ENCODE measurements around the gene EVA1C. TPM values are rescaled to one million over a fixed set of nuclear protein-coding genes. Genes with fewer than 3 reads are reported as not detected.
A peak's percentile ranks its signal among the peaks of the same experiment; 100 is the strongest.

EVA1C gene
- total RNA-seq, 1 donor from 2014 or later: 8.2 TPM

DNA sequence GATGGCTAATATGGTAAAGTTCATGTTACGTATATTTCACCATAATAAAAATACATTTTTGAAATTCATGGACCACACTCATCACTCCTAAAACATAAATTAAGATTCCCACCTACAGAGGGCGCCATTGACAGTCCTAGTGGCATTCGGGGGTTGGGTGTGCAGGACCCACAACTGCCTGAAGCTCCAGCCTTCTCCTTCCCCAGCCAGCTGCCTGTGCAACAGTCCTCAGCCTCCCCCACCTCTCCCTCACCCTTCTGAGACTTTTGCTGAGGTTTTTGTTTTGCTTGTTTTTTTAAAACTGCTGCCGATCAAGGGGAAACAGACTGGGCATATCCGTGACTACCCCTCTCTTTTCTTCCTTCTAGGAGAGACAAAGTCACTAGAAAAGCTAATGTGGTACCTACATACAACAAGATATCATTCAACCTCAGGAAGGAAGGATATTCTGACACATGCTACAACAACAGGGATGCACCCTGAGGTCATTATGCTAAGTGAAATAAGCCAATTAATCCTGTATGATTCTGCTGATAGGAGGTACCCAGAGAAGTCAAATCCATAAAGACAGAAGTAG, 9.2 kb upstream of the EVA1C start:
- Mint-ChIP-seq H3K9me3 (no peaks in the 10 kb centered on the region), H3K4me1 (peaks cover 7% of the 10 kb centered on the region), H3K27me3 (peaks cover 18% of the 10 kb centered on the region), H3K4me3 (no peak overlapping the region), H3K36me3 (ENCODE audit: low read depth) (no peaks in the 10 kb centered on the region), H3K27ac (no peak overlapping the region)
- intact Hi-C loops (cut with micrococcal nuclease): loop anchor here (1.0 kb wide), 2 partner anchors 166 to 198 kb away; no protein-coding TSS in a partner anchor
- peak; percentile 88 for DNase-seq

DNA sequence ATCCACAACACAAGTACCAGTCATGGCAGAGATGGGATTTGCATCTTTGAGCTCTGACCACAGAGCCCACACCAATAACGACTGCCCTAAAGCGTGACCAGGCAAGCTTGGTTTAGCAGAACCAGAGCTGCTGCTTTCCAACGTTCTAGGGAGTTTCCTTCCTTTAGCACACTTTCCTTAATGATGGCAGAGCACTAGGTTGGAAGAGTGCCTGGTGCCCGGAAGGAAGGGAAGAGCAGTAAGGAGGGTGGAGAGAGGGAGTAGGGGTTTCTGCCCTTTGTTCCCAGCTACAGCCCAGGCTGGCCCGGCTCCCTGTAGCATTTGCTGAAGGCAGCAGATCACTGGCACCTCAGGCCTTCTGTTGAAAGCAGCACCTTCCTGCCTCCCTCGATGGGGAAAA, 6.1 kb upstream of the EVA1C start:
- intact Hi-C loops (cut with micrococcal nuclease): no loop called here
- Mint-ChIP-seq H3K27ac (no peak overlapping the region), H3K36me3 (ENCODE audit: low read depth) (no peaks in the 10 kb centered on the region), H3K4me1 (peaks cover 15% of the 10 kb centered on the region), H3K9me3 (no peaks in the 10 kb centered on the region), H3K4me3 (no peak overlapping the region), H3K27me3 (peaks cover under 1% of the 10 kb centered on the region)
- DNase-seq: no peak

DNA sequence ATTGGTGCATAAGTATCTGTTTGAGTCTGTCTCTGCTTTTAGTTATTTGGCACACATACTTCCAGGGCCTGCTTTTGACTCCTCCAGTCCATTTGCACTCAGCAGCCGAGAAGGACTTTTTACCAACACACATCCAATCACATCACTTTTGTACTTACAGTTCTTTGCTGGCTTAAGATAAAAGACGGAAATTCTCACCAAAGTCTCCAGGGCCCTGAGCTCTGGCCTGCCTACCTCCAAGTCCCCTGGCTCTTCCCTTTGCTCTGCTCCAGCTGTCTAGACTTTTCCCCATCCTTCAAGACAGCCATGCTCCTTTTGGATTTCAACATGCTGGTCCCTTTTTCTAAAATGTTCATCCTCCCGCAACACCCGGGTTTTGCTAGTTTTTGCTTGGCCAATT, 2.2 kb upstream of the EVA1C start:
- Mint-ChIP-seq H3K9me3 (no peaks in the 10 kb centered on the region), H3K27me3 (peaks cover 2% of the 10 kb centered on the region), H3K4me1 (peaks cover 17% of the 10 kb centered on the region), H3K36me3 (ENCODE audit: low read depth) (no peaks in the 10 kb centered on the region), H3K4me3 (no peak overlapping the region), H3K27ac (peak overlapping the region; percentile 94)
- intact Hi-C loops (cut with micrococcal nuclease): loop anchor here (5.0 kb wide), 1 partner anchor 317 kb away; the partner anchor contains the start of gene SYNJ1
- DNase-seq: no peak

DNA sequence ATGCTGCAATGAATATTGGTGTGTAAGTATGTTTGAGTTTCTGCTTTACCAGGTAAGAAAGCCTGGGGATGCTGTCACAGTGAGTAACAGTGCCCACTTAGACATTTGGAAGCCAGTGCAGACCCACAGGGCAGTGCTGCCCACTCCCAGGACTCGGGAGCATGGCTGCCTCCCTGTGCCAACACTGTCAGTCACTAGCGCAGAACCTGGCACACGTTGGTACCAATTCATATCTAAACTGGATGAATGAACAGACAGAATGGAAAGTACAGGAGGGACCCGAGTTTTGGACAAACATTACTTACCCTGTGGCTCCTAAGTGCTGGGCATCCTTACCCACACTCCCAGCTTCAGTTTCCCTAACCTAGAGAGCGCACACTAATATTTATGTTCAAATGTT, 1.6 kb upstream of the EVA1C start:
- H3K27me3 Mint-ChIP-seq: peaks cover 2% of the 10 kb centered on the region
- H3K9me3 Mint-ChIP-seq: no peaks in the 10 kb centered on the region
- peak overlapping the region; percentile 95 for H3K4me3 Mint-ChIP-seq
- intact Hi-C loops (cut with micrococcal nuclease): loop anchor here (1.0 to 5.0 kb wide), 3 partner anchors 18 to 316 kb away; partner anchors contain the start of genes SYNJ1 and URB1
- H3K27ac Mint-ChIP-seq: peak overlapping the region; percentile 94
- no peak for DNase-seq
- H3K4me1 Mint-ChIP-seq: peaks cover 17% of the 10 kb centered on the region
- H3K36me3 Mint-ChIP-seq (ENCODE audit: low read depth): no peaks in the 10 kb centered on the region

DNA sequence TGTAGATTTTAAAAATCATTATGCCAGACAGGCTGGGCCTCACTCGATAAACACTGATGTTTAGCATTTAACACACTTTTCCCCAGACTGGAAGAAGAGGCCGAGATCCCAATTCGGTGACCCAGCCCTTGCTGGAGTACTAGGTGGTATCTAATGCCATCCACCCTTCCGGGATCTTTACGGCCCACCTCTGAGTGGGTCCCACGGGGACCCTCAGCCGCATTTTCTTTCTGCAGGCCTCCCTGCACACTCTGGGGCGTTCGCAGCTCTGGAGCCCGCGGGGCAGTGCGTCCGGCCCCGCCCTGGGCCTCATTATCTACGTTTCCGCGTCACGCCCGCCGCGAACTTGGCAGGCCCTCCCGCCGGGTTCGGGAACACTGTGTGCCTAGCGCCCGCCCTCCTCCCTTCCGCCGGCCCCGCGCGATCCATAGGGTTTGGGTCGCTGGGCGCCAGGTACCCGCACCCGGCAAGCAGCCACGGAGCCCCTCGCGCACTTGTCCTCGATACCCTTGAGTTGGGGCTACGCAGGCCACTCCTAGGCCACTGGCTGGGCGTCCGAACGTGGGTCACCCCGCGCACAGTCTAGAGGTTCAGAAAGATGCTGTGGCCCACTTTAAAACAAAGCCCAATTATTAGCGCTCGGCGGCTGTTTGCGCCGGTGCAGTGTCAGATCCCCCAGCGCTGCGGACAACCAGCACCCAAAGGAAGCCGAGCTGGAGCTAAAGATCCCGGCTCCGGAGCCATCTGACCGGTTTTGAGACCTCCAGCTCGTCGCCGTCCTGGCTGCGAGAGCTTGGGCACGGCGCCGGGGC, 950 bp upstream of the EVA1C start:
- Mint-ChIP-seq H3K4me1 (peaks cover 17% of the 10 kb centered on the region), H3K27ac (peak overlapping the region; percentile 94), H3K36me3 (ENCODE audit: low read depth) (no peaks in the 10 kb centered on the region), H3K27me3 (peaks cover 2% of the 10 kb centered on the region), H3K9me3 (no peaks in the 10 kb centered on the region), H3K4me3 (peak overlapping the region; percentile 95)
- DNase-seq: peak; percentile 89
- intact Hi-C loops (cut with micrococcal nuclease): loop anchor here (1.0 to 5.0 kb wide), 3 partner anchors 18 to 316 kb away; partner anchors contain the start of genes SYNJ1 and URB1

DNA sequence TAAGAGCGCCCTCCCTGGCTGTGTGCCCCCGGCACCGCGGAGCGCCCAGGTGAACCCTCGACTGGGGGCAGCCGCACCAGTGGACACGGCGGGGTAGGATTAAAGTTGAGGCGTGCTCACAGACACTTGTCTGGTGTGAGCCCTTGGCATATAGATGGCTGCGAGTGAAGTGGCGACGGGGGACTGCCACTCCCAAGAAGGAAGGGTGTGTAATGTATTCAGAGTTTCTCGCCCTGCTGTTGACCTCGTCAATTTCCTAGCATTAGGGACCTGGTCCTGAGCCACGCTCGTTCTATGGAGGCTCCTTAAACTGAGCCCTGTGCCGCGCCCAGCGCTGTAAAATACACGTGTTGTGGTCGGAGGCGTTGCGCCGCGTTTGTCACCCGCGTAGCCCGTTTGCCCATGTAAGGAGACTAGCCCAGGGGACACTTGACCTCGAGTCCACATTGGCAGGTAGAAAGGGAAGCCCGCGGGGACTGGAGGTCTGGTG, 554 bp downstream of the EVA1C start:
- DNase-seq: no peak
- peak overlapping the region; percentile 82 for H3K27ac Mint-ChIP-seq
- H3K4me1 Mint-ChIP-seq: peaks cover 16% of the 10 kb centered on the region
- no peaks in the 10 kb centered on the region for H3K36me3 Mint-ChIP-seq (ENCODE audit: low read depth)
- intact Hi-C loops (cut with micrococcal nuclease): loop anchor here (1.0 to 5.0 kb wide), 2 partner anchors 80 to 314 kb away; partner anchors contain the start of gene SYNJ1
- peaks cover 2% of the 10 kb centered on the region for H3K27me3 Mint-ChIP-seq
- H3K4me3 Mint-ChIP-seq: peak overlapping the region; percentile 89
- no peaks in the 10 kb centered on the region for H3K9me3 Mint-ChIP-seq

DNA sequence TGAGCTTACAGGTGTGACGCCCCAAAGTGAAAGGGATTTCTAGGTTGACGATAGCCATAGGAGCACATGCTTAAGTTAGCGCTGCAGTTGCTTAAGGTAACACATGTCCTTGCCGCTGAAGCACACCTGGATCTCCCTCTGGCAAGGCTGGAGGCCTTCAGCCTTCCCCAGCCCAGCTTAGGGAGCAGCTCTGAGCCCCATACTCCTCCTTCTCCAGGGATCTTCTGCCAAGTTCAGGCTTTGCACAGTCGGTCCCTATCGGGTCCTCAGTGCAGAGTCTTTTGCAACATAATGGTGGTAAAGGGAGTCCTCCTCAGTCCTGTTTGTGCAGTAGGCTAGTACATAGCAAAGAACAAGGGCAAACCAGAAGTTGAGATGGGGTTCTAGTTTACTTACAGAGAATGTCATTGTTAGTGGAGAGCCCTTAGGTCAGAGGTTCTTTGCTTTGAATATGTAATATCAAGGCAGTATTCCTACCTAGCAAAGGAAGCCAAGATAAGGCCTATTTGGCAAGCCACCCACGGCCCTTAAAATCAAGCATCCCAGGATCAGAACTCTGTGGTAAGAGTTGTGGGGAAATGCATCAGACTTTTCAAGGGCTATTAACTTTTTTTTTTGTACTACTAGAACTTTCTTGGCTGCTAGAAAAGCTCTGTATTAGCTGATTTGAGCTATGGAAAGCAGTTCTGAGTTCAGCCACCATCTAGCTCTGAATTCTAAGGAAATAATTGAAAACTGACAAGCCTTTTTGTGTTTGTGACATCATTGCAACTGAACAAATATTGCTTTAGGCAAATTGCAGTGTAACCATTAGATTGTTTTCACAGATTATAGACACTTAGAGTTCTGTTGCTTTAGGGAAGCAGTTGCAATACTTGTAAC, 1.4 kb downstream of the EVA1C start:
- intact Hi-C loops (cut with micrococcal nuclease): loop anchor here (1.0 to 5.0 kb wide), 2 partner anchors 79 to 313 kb away; partner anchors contain the start of gene SYNJ1
- no peak overlapping the region for H3K27ac Mint-ChIP-seq
- DNase-seq: no peak
- H3K36me3 Mint-ChIP-seq (ENCODE audit: low read depth): no peaks in the 10 kb centered on the region
- peaks cover 2% of the 10 kb centered on the region for H3K27me3 Mint-ChIP-seq
- peaks cover 16% of the 10 kb centered on the region for H3K4me1 Mint-ChIP-seq
- H3K4me3 Mint-ChIP-seq: peak overlapping the region; percentile 89
- H3K9me3 Mint-ChIP-seq: no peaks in the 10 kb centered on the region

DNA sequence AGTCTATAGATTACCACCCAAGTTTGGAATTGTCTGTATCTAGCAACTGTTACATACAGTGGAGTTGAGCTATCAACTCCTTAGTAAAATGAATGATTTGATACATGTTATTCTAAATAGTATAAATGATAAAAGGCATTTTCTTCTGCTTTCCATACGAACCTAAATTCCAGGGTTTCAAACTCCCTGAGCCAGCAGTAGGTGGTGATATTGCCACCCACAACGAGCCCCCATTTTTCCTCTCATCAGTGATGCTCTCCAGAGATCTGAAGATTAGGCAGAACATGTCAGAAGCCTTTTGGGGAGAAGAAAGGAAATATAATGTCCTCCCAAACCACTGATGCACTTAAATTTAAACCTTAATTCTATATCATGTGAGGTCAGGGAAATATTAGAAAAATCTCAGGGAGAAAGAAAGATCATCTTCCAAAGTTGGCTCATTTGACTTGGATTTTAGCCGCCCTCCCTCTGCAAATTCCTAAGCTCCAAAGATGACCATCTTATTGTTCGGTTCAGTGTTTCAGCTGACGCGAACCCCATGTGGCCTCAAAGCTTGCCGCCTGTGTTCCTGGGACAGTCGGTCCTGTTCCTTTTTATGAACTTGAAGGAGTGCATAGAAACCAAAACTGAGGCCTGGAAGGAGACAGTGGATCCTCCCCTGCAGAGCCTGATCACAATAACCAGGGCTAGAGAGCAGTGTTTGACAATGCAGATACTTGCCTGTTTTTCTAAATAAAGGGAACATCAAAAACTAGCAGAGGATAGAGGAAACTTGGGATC, 2.3 kb downstream of the EVA1C start:
- H3K27ac Mint-ChIP-seq: no peak overlapping the region
- peaks cover 2% of the 10 kb centered on the region for H3K27me3 Mint-ChIP-seq
- no peak for DNase-seq
- H3K36me3 Mint-ChIP-seq (ENCODE audit: low read depth): no peaks in the 10 kb centered on the region
- no peak overlapping the region for H3K4me3 Mint-ChIP-seq
- no peaks in the 10 kb centered on the region for H3K9me3 Mint-ChIP-seq
- intact Hi-C loops (cut with micrococcal nuclease): loop anchor here (5.0 kb wide), 1 partner anchor 313 kb away; the partner anchor contains the start of gene SYNJ1
- peaks cover 16% of the 10 kb centered on the region for H3K4me1 Mint-ChIP-seq

DNA sequence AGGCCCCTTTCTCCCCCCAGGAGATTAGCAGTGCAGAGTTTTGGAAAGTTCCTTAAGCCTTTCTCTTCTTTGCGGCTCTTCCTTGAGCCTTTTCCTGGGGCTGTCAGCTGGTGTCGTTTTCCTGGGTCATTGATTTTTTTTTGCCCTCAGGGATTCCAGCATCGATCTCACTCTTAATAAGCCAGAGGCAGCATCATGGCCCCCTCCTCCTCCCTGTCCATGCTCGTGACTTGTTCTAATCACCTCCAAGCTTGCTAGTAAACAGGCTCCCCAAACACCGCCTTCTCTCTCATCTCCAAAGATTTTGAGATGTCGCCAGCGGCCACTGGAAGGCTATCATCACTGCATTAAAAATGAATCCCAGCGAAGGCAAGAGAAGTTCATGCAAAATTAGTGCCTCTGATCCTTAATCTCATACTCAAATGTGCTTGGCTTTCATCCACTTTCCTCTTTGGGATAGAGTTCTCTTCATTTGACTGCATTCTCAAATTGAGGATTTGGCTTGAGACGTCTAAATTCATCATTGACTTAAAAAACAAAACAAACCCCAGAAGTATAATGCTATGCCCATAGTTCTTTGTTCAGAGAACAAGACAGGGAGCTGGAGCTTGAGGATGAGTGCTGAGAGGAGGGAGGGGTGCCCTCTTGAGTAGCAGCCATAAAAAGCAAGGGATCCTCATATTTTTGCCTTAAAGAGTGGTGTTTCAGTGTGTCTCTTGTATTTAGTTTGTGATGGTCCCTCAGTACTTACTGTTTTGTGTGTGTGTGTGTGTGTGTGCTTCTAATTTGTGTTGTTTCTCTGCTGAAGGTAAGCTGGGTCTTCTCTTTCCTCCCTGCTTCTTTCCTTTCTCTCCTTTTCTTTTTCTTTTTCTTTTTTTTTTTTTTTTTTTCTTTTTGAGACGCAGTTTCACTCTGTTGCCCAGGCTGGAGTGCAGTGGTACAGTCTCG, 3.2 kb downstream of the EVA1C start:
- peaks cover 12% of the 10 kb centered on the region for H3K4me1 Mint-ChIP-seq
- peaks cover 2% of the 10 kb centered on the region for H3K27me3 Mint-ChIP-seq
- intact Hi-C loops (cut with micrococcal nuclease): no loop called here
- H3K9me3 Mint-ChIP-seq: no peaks in the 10 kb centered on the region
- no peak for DNase-seq
- H3K27ac Mint-ChIP-seq: no peak overlapping the region
- H3K36me3 Mint-ChIP-seq (ENCODE audit: low read depth): no peaks in the 10 kb centered on the region
- H3K4me3 Mint-ChIP-seq: no peak overlapping the region

DNA sequence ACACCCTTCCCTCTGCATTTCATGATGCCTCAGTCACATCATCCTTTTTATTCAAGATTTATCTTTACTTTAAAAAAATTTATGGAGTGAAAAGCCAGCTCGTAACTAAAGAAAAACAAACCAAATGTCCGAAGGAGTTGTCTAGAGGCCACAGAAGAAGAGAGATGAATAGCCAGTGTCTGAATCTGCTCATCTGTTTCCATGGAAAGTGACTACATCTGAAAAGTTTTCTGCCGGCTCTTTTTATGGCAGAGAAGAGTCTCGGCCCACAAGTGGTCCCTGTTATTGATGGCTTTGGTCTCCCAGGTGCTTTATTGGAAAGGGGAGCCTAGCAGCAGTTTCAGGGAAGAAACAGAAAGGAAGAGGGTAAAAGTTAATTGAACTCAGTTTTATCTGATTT, 5.6 kb downstream of the EVA1C start:
- Mint-ChIP-seq H3K9me3 (no peaks in the 10 kb centered on the region), H3K27me3 (peaks cover 2% of the 10 kb centered on the region), H3K4me3 (no peak overlapping the region), H3K4me1 (peaks cover 3% of the 10 kb centered on the region), H3K36me3 (ENCODE audit: low read depth) (no peaks in the 10 kb centered on the region), H3K27ac (no peak overlapping the region)
- intact Hi-C loops (cut with micrococcal nuclease): no loop called here
- no peak for DNase-seq

DNA sequence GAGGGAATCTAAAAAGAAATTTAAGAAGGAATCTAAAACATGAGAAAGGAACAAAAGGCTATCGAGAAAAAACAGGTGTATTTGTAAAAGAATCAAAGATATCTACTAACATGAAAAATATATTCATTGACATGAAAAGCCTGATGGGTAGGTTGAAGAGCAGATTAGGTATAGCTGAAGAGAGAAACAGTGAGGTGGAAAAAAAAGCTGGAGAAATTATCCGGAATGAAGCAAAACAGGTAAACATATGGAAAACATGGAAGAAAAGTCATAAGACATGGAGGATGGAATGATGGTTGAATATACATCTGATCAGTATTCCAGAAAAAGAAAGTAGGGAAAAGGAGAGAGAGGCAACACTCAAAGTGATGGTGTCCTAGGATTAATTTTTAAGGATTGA, 9.6 kb downstream of the EVA1C start:
- Mint-ChIP-seq H3K9me3 (no peaks in the 10 kb centered on the region), H3K27ac (no peak overlapping the region), H3K27me3 (no peaks in the 10 kb centered on the region), H3K4me3 (no peak overlapping the region), H3K4me1 (no peaks in the 10 kb centered on the region), H3K36me3 (ENCODE audit: low read depth) (peaks cover 2% of the 10 kb centered on the region)
- no peak for DNase-seq
- intact Hi-C loops (cut with micrococcal nuclease): no loop called here
